IMR-90 (cell line): ENCODE data around the gene ZNF223. TPM values are rescaled to one million over a fixed set of nuclear protein-coding genes. Genes with fewer than 3 reads are reported as not detected.

Experiments
- ATAC-seq: fragments of 200-7000 bp; cut with Tn5 transposase; 2 replicates; pipeline ENCODE4 v1.9.1; 2020; ENCODE audit warnings: low read depth, mild to moderate bottlenecking, moderate library complexity
- BruUV-seq: library from RNA; stranded (reverse); fragments of 400-500 nt; replicated peaks from 2 replicates; lab custom pipeline; 2021; lab: Mats Ljungman, UMichigan
- CTCF ChIA-PET: fragments of 300-600 bp; formaldehyde crosslinking; extraction: SDS; loops from one replicate; lab custom pipeline; 2021; ENCODE audit warnings: antibody characterized with exemption; lab: Yijun Ruan, JAX
- POLR2A ChIA-PET: fragments of 300-600 bp; sonication (Branson Sonifier 250); formaldehyde crosslinking; loops from one replicate; lab custom pipeline; 2022; ENCODE audit warnings: antibody characterized with exemption; ENCODE audit not compliant: unreplicated experiment; lab: Charles Lee
- DNase-seq: peaks from one replicate; pipeline ENCODE4 v3.0.0; 2013
- H2AFZ ChIP-seq: replicated peaks from 2 replicates; pipeline ENCODE3; 2013; ENCODE audit warnings: low read length, mild to moderate bottlenecking; ENCODE audit not compliant: poor library complexity
- H2AK5ac ChIP-seq: 2 replicates; pipeline ENCODE4 v1.6.1; 2013; ENCODE audit warnings: low read depth, low read length, inconsistent platforms
- H2AK9ac ChIP-seq: replicated peaks from 2 replicates; pipeline ENCODE3; 2013; ENCODE audit warnings: mild to moderate bottlenecking, low read depth, low read length, moderate library complexity; ENCODE audit not compliant: poor library complexity
- H2BK120ac ChIP-seq: 2 replicates; pipeline ENCODE4 v1.6.1; 2013; ENCODE audit warnings: low read depth, low read length, inconsistent platforms
- H2BK15ac ChIP-seq: 3 replicates; pipeline ENCODE4 v1.6.1; 2013; ENCODE audit warnings: low read depth, low read length, inconsistent platforms
- H2BK20ac ChIP-seq: 2 replicates; pipeline ENCODE4 v1.6.1; 2013; ENCODE audit warnings: low read depth, mild to moderate bottlenecking, inconsistent platforms, low read length, moderate library complexity
- H2BK5ac ChIP-seq: 2 replicates; pipeline ENCODE4 v1.6.1; 2013; ENCODE audit warnings: mild to moderate bottlenecking, low read depth, low read length, inconsistent platforms; ENCODE audit not compliant: poor library complexity, severe bottlenecking
- H3K14ac ChIP-seq: replicated peaks from 2 replicates; pipeline ENCODE4 v1.6.1; 2013; ENCODE audit warnings: low read depth, low read length, inconsistent platforms
- H3K18ac ChIP-seq: 2 replicates; pipeline ENCODE4 v1.6.1; 2013; ENCODE audit warnings: low read depth, low read length, control low read depth
- H3K23ac ChIP-seq: 2 replicates; pipeline ENCODE4 v1.6.1; 2013; ENCODE audit warnings: low read depth, low read length, inconsistent platforms
- H3K27ac ChIP-seq: 2 replicates; pipeline ENCODE4 v1.5.1; 2013; ENCODE audit warnings: mild to moderate bottlenecking, control low read depth, low read length; ENCODE audit not compliant: insufficient read depth
- H3K27me3 ChIP-seq: 2 replicates; pipeline ENCODE4 v1.6.1; 2013; ENCODE audit warnings: low read length; ENCODE audit not compliant: control insufficient read depth, insufficient read depth
- H3K36me3 ChIP-seq: 2 replicates; pipeline ENCODE4 v1.6.1; 2013; ENCODE audit warnings: low read length, mixed read lengths; ENCODE audit not compliant: control insufficient read depth, insufficient read depth
- H3K4ac ChIP-seq: 2 replicates; pipeline ENCODE4 v1.6.1; 2013; ENCODE audit warnings: low read depth, low read length, inconsistent platforms
- H3K4me1 ChIP-seq: 2 replicates; pipeline ENCODE4 v1.6.1; 2013; ENCODE audit warnings: low read length, mixed read lengths; ENCODE audit not compliant: control insufficient read depth, insufficient read depth
- H3K4me2 ChIP-seq: 2 replicates; pipeline ENCODE4 v1.6.1; 2013; ENCODE audit warnings: low read depth, mild to moderate bottlenecking, control low read depth, low read length, moderate library complexity
- H3K4me3 ChIP-seq: 2 replicates; pipeline ENCODE4 v1.5.1; 2013; ENCODE audit warnings: low read depth, mild to moderate bottlenecking, control low read depth, low read length, moderate library complexity; ENCODE audit not compliant: insufficient read depth
- H3K56ac ChIP-seq: 2 replicates; pipeline ENCODE4 v1.6.1; 2013; ENCODE audit warnings: low read length, inconsistent platforms; ENCODE audit not compliant: insufficient read depth; ENCODE audit errors: extremely low read depth
- H3K79me1 ChIP-seq, 2 experiments: 2 replicates each; pipeline ENCODE4 v1.6.1; 2013; ENCODE audit warnings: low read length in 2 of 2, inconsistent platforms in 1 of 2, low read depth in 1 of 2
- H3K9ac ChIP-seq: 2 replicates; pipeline ENCODE4 v1.6.1; 2013; ENCODE audit warnings: low read depth, low read length, control low read depth
- H3K9me1 ChIP-seq: 2 replicates; pipeline ENCODE4 v1.6.1; 2013; ENCODE audit warnings: low read length, inconsistent platforms; ENCODE audit not compliant: insufficient read depth
- H3K9me3 ChIP-seq: 2 replicates; pipeline ENCODE4 v1.6.1; 2013; ENCODE audit warnings: low read length; ENCODE audit not compliant: control insufficient read depth, insufficient read depth
- H4K20me1 ChIP-seq: 2 replicates; pipeline ENCODE4 v1.6.1; 2013; ENCODE audit warnings: low read length, inconsistent platforms; ENCODE audit not compliant: insufficient read depth
- H4K5ac ChIP-seq: 2 replicates; pipeline ENCODE4 v1.6.1; 2013; ENCODE audit warnings: mild to moderate bottlenecking, low read depth, low read length, control low read depth
- H4K8ac ChIP-seq, 2 experiments: 2 replicates each; pipeline ENCODE4 v1.6.1; 2013; ENCODE audit warnings: low read depth in 2 of 2, low read length in 2 of 2, control low read depth in 1 of 2, inconsistent platforms in 1 of 2
- H4K91ac ChIP-seq: 2 replicates; pipeline ENCODE4 v1.6.1; 2013; ENCODE audit warnings: low read depth, low read length, inconsistent platforms; ENCODE audit not compliant: insufficient read depth
- CEBPB ChIP-seq: IDR thresholded peaks from 2 replicates; pipeline ENCODE4 v1.6.1; 2012; ENCODE audit warnings: low read depth, low read length, improper control_type of control experiment
- CHD1 ChIP-seq: IDR thresholded peaks from 2 replicates; pipeline ENCODE4 v1.6.1; 2012; ENCODE audit warnings: low read depth, low read length, improper control_type of control experiment
- CTCF ChIP-seq: conservative IDR thresholded peaks from 2 replicates; pipeline ENCODE4 v1.5.1; 2012; ENCODE audit warnings: mild to moderate bottlenecking, low read depth, low read length, improper control_type of control experiment
- ELK1 ChIP-seq: fragments of 150-350 bp; IDR thresholded peaks from 2 replicates; pipeline ENCODE4 v1.6.1; 2016; ENCODE audit warnings: low read depth, mild to moderate bottlenecking, low read length, moderate library complexity, borderline replicate concordance
- FOS ChIP-seq: fragments of 150-350 bp; IDR thresholded peaks from 2 replicates; pipeline ENCODE4 v1.6.1; 2016; ENCODE audit warnings: low read depth, low read length
- MAFK ChIP-seq: IDR thresholded peaks from 2 replicates; pipeline ENCODE4 v1.6.1; 2012; ENCODE audit warnings: low read depth, low read length, improper control_type of control experiment
- MXI1 ChIP-seq: IDR thresholded peaks from 2 replicates; pipeline ENCODE4 v1.6.1; 2012; ENCODE audit warnings: low read depth, mild to moderate bottlenecking, low read length, moderate library complexity, borderline replicate concordance
- NFE2L2 ChIP-seq: fragments of 150-350 bp; IDR thresholded peaks from 2 replicates; pipeline ENCODE4 v1.6.1; 2016; ENCODE audit warnings: low read depth, mild to moderate bottlenecking, low read length
- POLR2A ChIP-seq: IDR thresholded peaks from 2 replicates; pipeline ENCODE4 v1.6.1; 2012; ENCODE audit warnings: mild to moderate bottlenecking, low read depth, low read length
- RAD21 ChIP-seq: IDR thresholded peaks from 2 replicates; pipeline ENCODE4 v1.6.1; 2012; ENCODE audit warnings: low read length, improper control_type of control experiment
- RCOR1 ChIP-seq: IDR thresholded peaks from 2 replicates; pipeline ENCODE4 v1.6.1; 2012; ENCODE audit warnings: mild to moderate bottlenecking, low read length, improper control_type of control experiment; ENCODE audit not compliant: insufficient replicate concordance
- WGBS, 2 experiments: methylation state at CpG; one replicate each; pipeline versions ENCODE4 v1.1.5 to v1.1.7; 2013; ENCODE audit warnings: missing lambda C conversion rate in 2 of 2; ENCODE audit not compliant: insufficient read length in 1 of 2; ENCODE audit errors: extremely low coverage in 2 of 2; 5-methylcytosine and 5-hydroxymethylcytosine counted together
- dilution Hi-C: fragments of 300-500 bp; cut with HindIII; formaldehyde crosslinking; loops from one replicate; pipeline ENCODE4 v1.14.3; 2018; ENCODE audit warnings: low sequenced_read_pairs; ENCODE audit not compliant: unreplicated experiment
- in situ Hi-C: fragments of 300-500 bp; cut with MboI; formaldehyde crosslinking; loops from 3 replicates; pipeline ENCODE4 v1.14.3; 2019; ENCODE audit warnings: low sequenced_read_pairs, inconsistent platforms, mixed read lengths
- intact Hi-C: fragments of 100-400 bp; cut with micrococcal nuclease; formaldehyde crosslinking; loops from 2 replicates; pipeline ENCODE4 v1.10.0; 2022
- polyA plus RNA-seq, 3 experiments: library from polyadenylated mRNA; depleted of rRNA; stranded (reverse); fragments of >200 nt; gene quantifications; 2 replicates each; pipeline ENCODE4 v1.2.3, GENCODE V29; 2012; ENCODE audit warnings: low replicate concordance in 1 of 3
- total RNA-seq: library from RNA; depleted of rRNA; stranded (reverse); fragments of >200 nt; gene quantifications from 2 replicates; pipeline ENCODE4 v1.2.3, GENCODE V29; 2012

Gene ZNF223
- total and polyA plus RNA-seq, 2 of the 4 experiments (the other 2 are of a cell fraction): 2.3 to 16.5 TPM

- Histone ChIP-seq H2BK5ac (no peak overlapping the region), H3K9ac (no peak overlapping the region), H3K4ac (no peak overlapping the region), H3K56ac (no peak overlapping the region), H3K27me3 (no peaks in the 10 kb centered on the region), H3K4me1 (peaks cover 2% of the 10 kb centered on the region; the same call in 1 of the 2 replicates), H3K4me3 (no peak overlapping the region), H3K4me2 (no peak overlapping the region), H3K36me3 (peaks cover 19% of the 10 kb centered on the region), H3K23ac (no peak overlapping the region), H2AK9ac (no peak overlapping the region), H2BK120ac (no peak overlapping the region), H2BK15ac (no peak overlapping the region), H3K18ac (no peak overlapping the region), H4K8ac (no peak overlapping the region), H3K27ac (no peak overlapping the region), H2AFZ (no peak overlapping the region), H4K20me1 (no peaks in the 10 kb centered on the region), H3K9me1 (no peaks in the 10 kb centered on the region), H3K14ac (no peak overlapping the region), H2AK5ac (no peak overlapping the region), H2BK20ac (no peak overlapping the region), H3K9me3 (peaks cover 22% of the 10 kb centered on the region), H4K91ac (no peak overlapping the region), H4K5ac (no peak overlapping the region), H3K79me1 (peaks cover 16% of the 10 kb centered on the region in 2 experiments; a peak in 3 of 4 replicates)
- DNase-seq (no peak), ATAC-seq (no peak)
- WGBS, 2 experiments: no CpG with 5 or more reads among the region's 1 CpG
- TF ChIP-seq MXI1 (no peak), ELK1 (no peak), FOS (no peak), CTCF (no peak), MAFK (no peak), POLR2A (no peak), RAD21 (no peak), NFE2L2 (no peak), CHD1 (no peak), CEBPB (no peak), RCOR1 (no peak)
- CTCF ChIA-PET: no interaction called here
- BruUV-seq: no TSS peak
- intact Hi-C loops (no loop called here), in situ Hi-C loops (no loop called here), dilution Hi-C loops (no loop called here)
- POLR2A ChIA-PET: no interaction called here
Measured at GRCh38 chr19:44069415-44069814, 17.6 kb downstream of the ZNF223 start.
